Stimulated activated CD4-positive, alpha-beta T cell treated with anti-CD3 and anti-CD28 coated beads, Interleukin-1b, Interleukin-23, amount 100 ng/mL, for 24 hours (primary cell): ENCODE results near the gene PHLPP1.
"Not testable (repeated sequence)": the region's sequence is repeated elsewhere in the genome, so short reads cannot be mapped to it uniquely, and the experiment has no call there.

ENCODE experiments used
- DNase-seq, 4 experiments: peaks; one replicate each; pipeline ENCODE4 v3.0.0-alpha.2; 2020; ENCODE audit warnings: low read depth in 4 of 4, low spot score in 1 of 4

The PHLPP1 gene

GRCh38 chr18:62880673-62881364 is 165.5 kb downstream of the PHLPP1 start:
- no peak for DNase-seq

GRCh38 chr18:62881509-62882016 is 166.2 kb downstream of the PHLPP1 start:
- DNase-seq, result no peak

- DNase-seq, result no peak
These were observed 168.8 kb downstream of the PHLPP1 start for GRCh38 chr18:62883937-62884735.

- DNase-seq, result no peak
These were observed 170.5 kb downstream of the PHLPP1 start for GRCh38 chr18:62885804-62886203.

- no peak for DNase-seq
These were observed 179.5 kb downstream of the PHLPP1 start for GRCh38 chr18:62894681-62895390.

- DNase-seq, result no peak
These were observed 181.8 kb downstream of the PHLPP1 start for GRCh38 chr18:62897153-62897552.

GRCh38 chr18:62898359-62898758 is 183.0 kb downstream of the PHLPP1 start:
- DNase-seq, result no peak

- DNase-seq, result no peak
These were observed 184.2 kb downstream of the PHLPP1 start for GRCh38 chr18:62899534-62899933.

GRCh38 chr18:62900132-62900883 is 185.0 kb downstream of the PHLPP1 start:
- DNase-seq, result no peak

- no peak for DNase-seq
These were observed 187.4 kb downstream of the PHLPP1 start for GRCh38 chr18:62902776-62903175.

- DNase-seq, result no peak
These were observed 189.3 kb downstream of the PHLPP1 start for GRCh38 chr18:62904396-62905285.

- DNase-seq, result no peak
These were observed 197.5 kb downstream of the PHLPP1 start for GRCh38 chr18:62912885-62913284.

GRCh38 chr18:62913824-62914223 is 198.5 kb downstream of the PHLPP1 start:
- not testable (repeated sequence) for DNase-seq

GRCh38 chr18:62914871-62915392 is 199.6 kb downstream of the PHLPP1 start:
- no peak for DNase-seq

- no peak for DNase-seq
These were observed 203.0 kb downstream of the PHLPP1 start for GRCh38 chr18:62918361-62918760.

GRCh38 chr18:62919109-62919838 is 203.9 kb downstream of the PHLPP1 start:
- DNase-seq, result no peak

- no peak for DNase-seq
These were observed 209.8 kb downstream of the PHLPP1 start for GRCh38 chr18:62925031-62925688.

GRCh38 chr18:62928326-62928725 is 213.0 kb downstream of the PHLPP1 start:
- DNase-seq, result no peak
